B cell (primary cell): ENCODE results near the gene BTBD17. TPM values are rescaled to one million over a fixed set of nuclear protein-coding genes. Genes with fewer than 3 reads are reported as not detected.

Source experiments
- ATAC-seq: fragments of 200-7000 bp; cut with Tn5 transposase; one replicate; pipeline ENCODE4 v1.10.0; 2021; ENCODE audit warnings: low read depth, mild to moderate bottlenecking, moderate number of reproducible peaks, moderate library complexity
- CTCF ChIA-PET: fragments of 350-600 bp; sonication (Branson Sonifier 250); formaldehyde crosslinking; loops from one replicate; lab custom pipeline; 2021; ENCODE audit warnings: antibody characterized with exemption, inconsistent platforms; lab: Charles Lee
- POLR2A ChIA-PET: fragments of 350-600 bp; sonication (Branson Sonifier 250); formaldehyde crosslinking; loops from one replicate; lab custom pipeline; 2021; ENCODE audit warnings: antibody characterized with exemption; lab: Charles Lee
- DNase-seq: peaks from one replicate; pipeline ENCODE4 v3.0.0; 2013
- H2AFZ ChIP-seq: 2 replicates; pipeline ENCODE4 v1.6.1; 2012; ENCODE audit warnings: mild to moderate bottlenecking, low read depth, low read length; ENCODE audit not compliant: insufficient read depth, poor library complexity, severe bottlenecking
- H3K27ac ChIP-seq, 2 donors: 1 replicate in 1 of 2; 2 replicates in 1 of 2; pipeline ENCODE4 v1.5.1; 2012 to 2013; ENCODE audit warnings: low read length in 2 of 2, mild to moderate bottlenecking in 2 of 2, moderate library complexity in 1 of 2
- H3K27me3 ChIP-seq, 4 experiments: fragments of 200-600 bp in 1 of 4; sonication (generic) in 1 of 4; replicated peaks in 1 of 4; 1 replicate in 2 of 4; 2 replicates in 2 of 4; pipeline versions ENCODE4 v1.6.1 to v1.7.0; 2013 to 2016; ENCODE audit warnings: low read length in 3 of 4, mild to moderate bottlenecking in 2 of 4, mixed read lengths in 1 of 4, moderate library complexity in 1 of 4; ENCODE audit not compliant: insufficient read depth in 4 of 4, control insufficient read depth in 3 of 4; ENCODE audit errors: control extremely low read depth in 1 of 4
- H3K36me3 ChIP-seq, 2 experiments: replicated peaks in 1 of 2; 1 replicate in 1 of 2; 2 replicates in 1 of 2; pipeline versions ENCODE4 v1.6.1 to v1.7.1; 2013; ENCODE audit warnings: low read length in 1 of 2; ENCODE audit not compliant: insufficient read depth in 2 of 2, control insufficient read depth in 1 of 2; ENCODE audit errors: control extremely low read depth in 1 of 2, extremely low read depth in 1 of 2
- H3K4me1 ChIP-seq, 2 donors: fragments of 200-600 bp in 1 of 2; sonication (generic) in 1 of 2; 1 replicate in 1 of 2; 2 replicates in 1 of 2; pipeline versions ENCODE4 v1.5.1 to v1.6.1; 2013 to 2017; ENCODE audit warnings: low read length in 2 of 2; ENCODE audit not compliant: control insufficient read depth in 2 of 2, insufficient read depth in 2 of 2
- H3K4me2 ChIP-seq: replicated peaks from 2 replicates; pipeline ENCODE3; 2012; ENCODE audit warnings: mild to moderate bottlenecking, low read depth, low read length; ENCODE audit not compliant: poor library complexity, severe bottlenecking
- H3K4me3 ChIP-seq, 5 experiments: fragments of 200-600 bp in 1 of 5; sonication (generic) in 1 of 5; 1 replicate in 3 of 5; 2 replicates in 2 of 5; pipeline versions ENCODE4 v1.5.1 to v1.7.0; 2011 to 2016; ENCODE audit warnings: low read length in 4 of 5, mild to moderate bottlenecking in 4 of 5, low read depth in 2 of 5, control low read depth in 1 of 5, moderate library complexity in 1 of 5; ENCODE audit not compliant: insufficient read depth in 1 of 5; ENCODE audit errors: control extremely low read depth in 1 of 5, extremely low read depth in 1 of 5
- H3K79me2 ChIP-seq: fragments of 200-600 bp; sonication (generic); one replicate; pipeline ENCODE4 v1.6.0; 2016; ENCODE audit warnings: low read length; ENCODE audit not compliant: control insufficient read depth, insufficient read depth
- H3K9ac ChIP-seq: fragments of 200-600 bp; sonication (generic); 2 replicates; pipeline ENCODE4 v1.6.1; 2017; ENCODE audit warnings: mild to moderate bottlenecking, low read length, moderate library complexity
- H3K9me3 ChIP-seq, 3 donors: one replicate each; pipeline versions ENCODE4 v1.6.1 to v1.7.1; 2013; ENCODE audit warnings: low read length in 2 of 3; ENCODE audit not compliant: control insufficient read depth in 2 of 3, insufficient read depth in 1 of 3; ENCODE audit errors: control extremely low read depth in 1 of 3
- H4K20me1 ChIP-seq: 2 replicates; pipeline ENCODE4 v1.6.0; 2012; ENCODE audit warnings: mild to moderate bottlenecking, low read length; ENCODE audit not compliant: insufficient read depth, control insufficient read depth, poor library complexity, severe bottlenecking
- H3K27ac Mint-ChIP-seq: one replicate; pipeline ENCODE4 v1.8.0; 2021; ENCODE audit warnings: mixed read lengths
- H3K27me3 Mint-ChIP-seq: one replicate; pipeline ENCODE4 v1.8.0; 2021; ENCODE audit warnings: mixed read lengths
- H3K4me1 Mint-ChIP-seq: one replicate; pipeline ENCODE4 v1.8.0; 2021; ENCODE audit warnings: mixed read lengths
- H3K4me3 Mint-ChIP-seq: one replicate; pipeline ENCODE4 v1.8.0; 2021; ENCODE audit warnings: mixed read lengths
- H3K9me3 Mint-ChIP-seq: one replicate; pipeline ENCODE4 v1.8.0; 2022; ENCODE audit warnings: mixed read lengths; ENCODE audit not compliant: insufficient read depth
- CTCF ChIP-seq: fragments of 200-600 bp; IDR thresholded peaks from one replicate; pipeline ENCODE4 v1.8.0; 2022; ENCODE audit warnings: antibody characterized with exemption, mild to moderate bottlenecking
- EZH2 ChIP-seq: IDR thresholded peaks from 2 replicates; pipeline ENCODE4 v1.6.1; 2012; ENCODE audit warnings: borderline replicate concordance, low read depth, mild to moderate bottlenecking, moderate library complexity, low read length; ENCODE audit not compliant: insufficient read depth, poor library complexity, severe bottlenecking
- WGBS: methylation state at CpG from one replicate; pipeline ENCODE4 v1.1.5; 2013; ENCODE audit warnings: missing lambda C conversion rate; ENCODE audit not compliant: insufficient coverage; 5-methylcytosine and 5-hydroxymethylcytosine counted together
- intact Hi-C: fragments of 100-400 bp; cut with micrococcal nuclease; formaldehyde crosslinking; loops from one replicate; pipeline ENCODE4 v1.10.0; 2022
- polyA plus RNA-seq: library from polyadenylated mRNA; depleted of rRNA; stranded (reverse); fragments of >200 nt; gene quantifications from 2 replicates; pipeline ENCODE4 v1.2.3, GENCODE V29; 2012
- total RNA-seq, 2 donors: library from RNA; stranded (reverse); fragments of 120-200 nt in 1 of 2; gene quantifications; 1 replicate in 1 of 2; 2 replicates in 1 of 2; pipeline versions ENCODE4 v1.2.3 to v1.2.4, GENCODE V29; 2013 to 2022

BTBD17 gene
- total and polyA plus RNA-seq, 2 donors (not counting 1 experiment from before 2014, with no cell fraction given) = not detected

- Histone ChIP-seq H3K27ac (no peak overlapping the region), H3K4me3 (no peak overlapping the region), H3K36me3 (no peaks in the 10 kb centered on the region), H3K9me3 (no peaks in the 10 kb centered on the region), H4K20me1 (no peaks in the 10 kb centered on the region), H3K4me1 (no peaks in the 10 kb centered on the region), H3K79me2 (no peaks in the 10 kb centered on the region), H3K27me3 (peaks cover 0 to 4% (median 0%) of the 10 kb centered on the region in 4 experiments), H2AFZ (no peak overlapping the region), H3K4me2 (no peak overlapping the region), H3K9ac (no peak overlapping the region)
- H3K4me3 Mint-ChIP-seq = no peak overlapping the region
- ATAC-seq (no peak), DNase-seq (no peak)
- WGBS = 85% methylated on average over 2 of the region's 3 CpGs
- CTCF ChIA-PET = interaction anchor here (0.9 to 1.8 kb wide), 2 partner anchors 17 to 54 kb away, joined by 3 to 4 read pairs; partner anchors contain the start of gene GPR142
- peaks cover 7% of the 10 kb centered on the region for H3K27me3 Mint-ChIP-seq
- TF ChIP-seq CTCF (no peak), EZH2 (no peak)
- no peaks in the 10 kb centered on the region for H3K4me1 Mint-ChIP-seq
- POLR2A ChIA-PET = no interaction called here
- intact Hi-C loops = no loop called here
- H3K27ac Mint-ChIP-seq = no peak overlapping the region
- no peaks in the 10 kb centered on the region for H3K9me3 Mint-ChIP-seq
Observed at GRCh38 chr17:74385201-74385600, 23.5 kb upstream of the BTBD17 start.

- no peak overlapping the region for H3K9ac ChIP-seq
- Mint-ChIP-seq H3K4me3 (no peak overlapping the region), H3K4me1 (no peaks in the 10 kb centered on the region), H3K27ac (no peak overlapping the region), H3K9me3 (no peaks in the 10 kb centered on the region), H3K27me3 (peaks cover 11% of the 10 kb centered on the region)
- H2AFZ ChIP-seq = no peak overlapping the region
- no peak overlapping the region for H3K27ac ChIP-seq
- CTCF ChIA-PET = no interaction called here
- H3K79me2 ChIP-seq = no peaks in the 10 kb centered on the region
- H3K4me3 ChIP-seq = no peak overlapping the region
- ATAC-seq (no peak), DNase-seq (no peak)
- POLR2A ChIA-PET = no interaction called here
- WGBS = 78% methylated on average over 3 of the region's 5 CpGs
- H3K4me1 ChIP-seq = peaks cover 5 to 9% of the 10 kb centered on the region in 2 donors
- TF ChIP-seq EZH2 (no peak), CTCF (no peak)
- no peaks in the 10 kb centered on the region for H4K20me1 ChIP-seq
- H3K36me3 ChIP-seq = no peaks in the 10 kb centered on the region
- intact Hi-C loops = no loop called here
- no peak overlapping the region for H3K4me2 ChIP-seq
- H3K9me3 ChIP-seq = no peaks in the 10 kb centered on the region
- peaks cover 0 to 17% (median 3%) of the 10 kb centered on the region in 4 experiments for H3K27me3 ChIP-seq
Observed at GRCh38 chr17:74383141-74383540, 21.5 kb upstream of the BTBD17 start.
